GM12892 (cell line): Measurements from ENCODE around the gene DNM3.

Source experiments
- DNase-seq: peaks from one replicate; pipeline ENCODE4 v3.0.0; 2011; ENCODE audit not compliant: insufficient read length
- FAIRE-seq: peaks from 2 replicates; lab custom pipeline; 2011; peaks lifted over from hg19 to GRCh38; lab: Jason Lieb, UNC
- POLR2A ChIP-seq: IDR thresholded peaks from 2 replicates; pipeline ENCODE4 v1.6.1; 2011; ENCODE audit warnings: low read depth, low read length, control low read depth
- POLR2AphosphoS5 ChIP-seq: IDR thresholded peaks from 2 replicates; pipeline ENCODE4 v1.6.1; 2011; ENCODE audit warnings: low read depth, low read length, control low read depth
- TAF1 ChIP-seq: IDR thresholded peaks from 2 replicates; pipeline ENCODE4 v1.6.1; 2011; ENCODE audit warnings: low read depth, mild to moderate bottlenecking, control low read depth, low read length, borderline replicate concordance

DNM3 gene

DNA sequence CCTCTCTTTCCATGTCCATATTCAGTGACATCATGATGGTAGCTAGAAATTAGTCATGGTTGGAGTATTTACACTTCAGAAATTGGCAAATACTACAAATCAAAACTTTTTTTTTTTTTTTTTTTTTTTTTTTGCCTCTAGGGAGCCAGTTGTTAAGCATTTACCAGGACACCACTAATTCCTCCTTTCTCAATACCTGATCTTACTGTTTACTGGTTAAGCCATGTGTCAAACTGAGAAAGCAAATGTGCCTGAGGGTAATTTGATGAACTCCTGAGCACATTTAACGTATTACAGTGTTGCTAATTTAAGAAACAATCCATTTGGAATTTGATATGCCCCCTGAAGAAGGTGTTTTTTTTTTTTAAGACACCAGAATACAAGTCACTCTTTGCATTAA lies 94.4 kb downstream of the DNM3 start:
- no peak for TF ChIP-seq POLR2A
- DNase-seq (no peak), FAIRE-seq (no peak)

DNA sequence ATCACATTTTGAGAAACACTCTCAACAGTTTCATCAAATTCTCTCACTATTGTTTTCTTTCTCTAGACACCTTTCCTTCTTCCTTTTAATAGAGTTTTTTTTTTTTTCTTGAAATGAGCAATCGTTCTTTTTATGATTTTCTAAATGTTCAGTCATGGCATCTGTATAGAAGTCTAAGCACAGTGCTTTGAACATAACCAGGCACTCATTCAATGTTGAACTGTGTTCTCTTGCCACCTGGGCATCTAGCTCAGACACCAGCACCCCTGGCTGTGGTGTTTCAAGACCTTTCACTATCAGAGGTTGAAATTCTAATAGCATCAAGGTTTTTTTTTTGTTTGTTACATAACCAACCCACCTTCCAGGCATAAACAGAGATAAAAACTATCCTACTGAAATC lies 96.6 kb downstream of the DNM3 start:
- no peak for DNase-seq
- TF ChIP-seq TAF1 (no peak), POLR2A (no peak), POLR2AphosphoS5 (no peak)
- no peak for FAIRE-seq

DNA sequence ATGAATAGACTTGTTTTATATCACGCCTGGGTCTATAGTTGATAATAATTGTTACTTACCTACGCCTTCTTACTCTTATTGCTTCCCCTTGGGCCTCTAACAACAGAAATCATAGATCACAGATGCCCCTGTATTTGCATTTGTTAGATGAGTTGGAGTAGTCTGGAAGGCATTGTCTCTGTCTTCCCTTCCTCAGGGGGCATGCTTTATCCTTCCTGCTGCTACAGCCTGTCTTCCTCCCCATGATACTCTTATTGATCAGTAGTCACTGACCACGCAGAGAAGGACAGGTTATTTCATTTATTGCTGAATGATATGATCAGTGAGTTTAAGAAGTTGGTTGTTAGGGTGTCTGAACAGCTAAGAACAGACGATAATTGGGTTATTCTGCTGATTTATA lies 98.4 kb downstream of the DNM3 start:
- FAIRE-seq = no peak
- no peak for TF ChIP-seq POLR2A
- TF ChIP-seq TAF1 = no peak
- no peak for TF ChIP-seq POLR2AphosphoS5
- DNase-seq = no peak

DNA sequence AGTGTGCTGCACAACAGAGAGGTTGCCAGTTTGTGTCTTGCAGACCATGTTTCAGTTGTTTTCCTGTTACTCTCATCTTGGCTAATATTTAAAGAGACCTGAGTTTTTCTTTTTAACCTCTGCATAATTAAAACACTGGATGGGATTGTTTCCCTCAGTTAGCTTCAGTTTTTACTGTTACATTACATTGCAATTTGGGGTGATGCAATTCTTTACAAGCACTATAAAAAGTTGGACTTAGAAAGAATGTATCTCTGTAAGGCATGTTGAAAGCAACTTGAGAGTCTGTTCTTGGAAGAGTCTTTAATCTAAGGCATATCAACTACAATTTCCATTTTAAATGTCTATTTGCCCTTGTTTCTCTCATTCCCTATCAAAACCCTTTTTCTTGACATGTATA lies 99.1 kb downstream of the DNM3 start:
- no peak for TF ChIP-seq TAF1
- no peak for TF ChIP-seq POLR2AphosphoS5
- no peak for TF ChIP-seq POLR2A
- no peak for FAIRE-seq
- DNase-seq = no peak

DNA sequence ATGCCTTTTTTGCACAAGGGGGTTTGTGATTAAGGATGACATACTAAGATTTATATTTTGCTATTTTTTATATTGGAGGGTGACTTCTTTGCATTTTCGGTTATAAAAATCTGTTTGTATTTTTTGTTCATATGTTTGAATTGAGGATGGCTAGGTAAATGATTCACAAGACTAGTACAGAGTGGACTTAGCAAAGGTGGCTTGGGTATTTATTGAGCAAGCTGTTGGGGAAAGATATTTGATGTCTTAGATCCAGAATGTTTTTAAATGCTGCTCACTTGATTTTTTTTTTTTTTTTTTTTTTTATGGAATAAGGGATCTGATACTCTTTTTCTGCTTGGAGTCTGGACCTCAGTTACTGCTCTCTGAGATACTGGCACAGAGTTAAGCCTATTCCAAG lies 100.6 kb downstream of the DNM3 start:
- no peak for DNase-seq
- no peak for FAIRE-seq
- TF ChIP-seq POLR2A (no peak), TAF1 (no peak), POLR2AphosphoS5 (no peak)

DNA sequence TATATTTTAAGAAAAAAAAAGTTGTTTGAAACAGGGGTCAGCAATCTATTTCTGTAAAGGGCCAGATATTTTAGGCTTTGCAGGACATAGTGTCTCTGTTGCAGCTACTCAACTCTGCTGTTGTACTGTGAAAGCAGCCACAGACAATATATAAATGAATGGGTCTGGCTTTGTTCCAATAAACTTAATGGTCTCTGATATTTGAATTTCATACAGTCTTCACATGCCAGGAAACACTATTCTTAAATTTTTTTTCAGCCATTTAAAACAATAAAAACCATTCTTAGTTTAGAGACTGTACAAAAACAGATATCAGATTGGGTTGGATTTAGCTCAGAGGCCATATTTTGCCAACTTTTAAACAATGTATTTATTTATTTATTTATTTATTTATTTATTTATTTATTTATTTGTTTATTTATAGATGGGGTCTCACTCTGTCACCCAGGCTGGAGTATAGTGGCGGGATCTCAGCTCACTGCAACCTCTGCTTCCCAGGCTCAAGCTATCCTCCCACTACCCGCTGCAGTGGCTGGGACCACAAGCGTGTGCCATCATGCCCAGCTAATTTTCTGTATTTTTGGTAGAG lies 102.8 kb downstream of the DNM3 start:
- FAIRE-seq (no peak), DNase-seq (no peak)
- TF ChIP-seq TAF1 (no peak), POLR2A (no peak), POLR2AphosphoS5 (no peak)

DNA sequence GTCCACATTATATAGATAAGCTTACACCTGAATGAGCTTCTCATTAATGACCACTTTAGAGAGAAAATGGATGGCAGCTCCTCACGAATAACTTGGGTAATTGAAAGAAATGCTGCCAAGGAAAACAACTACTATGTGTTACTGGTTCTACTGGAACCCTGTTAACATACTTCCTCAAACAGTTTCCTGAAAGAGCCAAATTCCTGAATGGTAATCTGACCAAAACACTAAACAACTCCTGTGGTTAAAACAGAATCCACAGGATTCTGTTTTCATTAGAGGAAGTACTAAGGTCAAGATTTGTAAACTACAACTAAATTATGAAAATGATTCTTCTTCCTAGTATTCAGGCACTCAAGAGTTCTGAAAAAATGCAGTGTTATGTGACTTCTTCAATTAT lies 107.2 kb downstream of the DNM3 start:
- FAIRE-seq (no peak), DNase-seq (no peak)
- TF ChIP-seq TAF1 = no peak
- TF ChIP-seq POLR2AphosphoS5 = no peak
- TF ChIP-seq POLR2A = no peak

DNA sequence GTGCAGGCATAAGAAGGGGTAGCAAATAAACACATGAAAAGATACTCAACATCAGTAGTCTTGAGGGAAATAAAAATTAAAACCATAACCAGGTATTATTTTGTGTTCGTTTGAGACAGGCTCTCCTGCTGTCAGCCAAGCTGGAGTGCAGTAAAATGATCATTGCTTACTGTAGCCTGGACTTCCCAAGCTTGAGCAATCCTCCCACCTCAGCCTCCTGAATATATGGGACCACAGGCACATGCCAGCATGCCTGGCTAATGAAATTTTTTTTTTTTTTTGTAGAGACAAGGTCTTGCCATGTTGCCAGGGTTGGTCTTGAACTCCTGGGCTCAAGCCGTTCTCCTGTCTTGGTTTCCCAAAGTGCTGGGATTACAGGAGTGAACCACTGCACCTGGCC lies 108.0 kb downstream of the DNM3 start:
- TF ChIP-seq POLR2A = no peak
- TF ChIP-seq POLR2AphosphoS5 = no peak
- no peak for TF ChIP-seq TAF1
- FAIRE-seq (no peak), DNase-seq (no peak)

DNA sequence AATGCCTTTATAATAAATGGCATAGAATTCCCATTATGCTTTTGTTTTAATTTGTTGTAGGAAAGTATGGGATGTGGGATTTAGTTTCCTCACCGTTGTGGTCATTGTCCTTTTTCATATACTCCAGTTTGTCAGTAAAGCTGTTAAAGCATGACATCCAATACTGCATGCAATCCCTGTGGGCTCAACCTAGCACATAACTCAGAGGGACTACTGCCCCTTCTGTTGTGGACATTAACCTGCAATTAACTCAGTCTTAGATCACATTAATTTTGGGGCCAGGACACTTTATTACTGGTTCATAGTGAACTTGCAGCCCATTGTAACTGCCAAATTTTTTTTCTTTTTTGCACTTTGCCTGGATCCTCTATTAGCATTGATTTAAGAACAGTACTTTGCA lies 112.5 kb downstream of the DNM3 start:
- TF ChIP-seq POLR2A = no peak
- TF ChIP-seq TAF1 = no peak
- no peak for TF ChIP-seq POLR2AphosphoS5
- FAIRE-seq = no peak
- no peak for DNase-seq

DNA sequence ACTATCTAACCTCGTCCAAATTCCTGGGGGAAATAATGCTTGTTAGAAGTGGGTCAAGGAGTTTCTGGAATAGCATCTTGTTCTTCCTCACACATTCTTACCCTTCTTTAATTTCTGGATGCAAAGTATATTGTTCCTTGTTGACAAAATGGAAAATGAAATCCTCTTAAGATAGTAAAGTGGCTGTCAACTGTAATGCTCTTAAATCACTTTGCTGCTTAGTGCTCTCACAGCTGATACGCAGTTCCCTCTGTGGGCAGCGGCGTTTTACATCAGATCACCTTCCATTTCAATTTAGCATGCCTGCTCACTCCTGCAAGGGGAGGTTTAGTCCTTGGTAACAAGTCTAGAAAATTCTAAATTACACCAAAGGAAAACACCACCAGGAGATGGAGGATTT lies 113.1 kb downstream of the DNM3 start:
- FAIRE-seq (no peak), DNase-seq (no peak)
- TF ChIP-seq POLR2AphosphoS5 (no peak), TAF1 (no peak), POLR2A (no peak)

DNA sequence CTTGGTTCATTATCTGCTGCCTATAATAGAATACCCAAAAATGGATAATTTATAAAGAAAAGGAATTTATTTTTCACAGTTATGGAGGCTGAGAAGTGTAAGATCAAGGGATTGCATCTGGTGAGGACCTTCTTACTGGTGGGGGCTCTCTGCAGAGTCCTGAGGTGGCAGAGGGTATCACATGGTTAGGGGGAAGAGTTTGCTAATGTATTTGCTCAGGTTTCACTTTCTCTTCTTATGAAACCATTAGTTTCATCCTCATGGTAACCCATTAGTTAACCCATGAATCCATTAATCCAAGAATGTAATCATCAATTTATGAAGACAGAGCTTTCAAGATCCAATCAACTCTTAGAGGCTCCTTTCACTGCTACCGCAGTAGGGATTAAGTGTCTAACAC lies 120.6 kb downstream of the DNM3 start:
- TF ChIP-seq TAF1 = no peak
- TF ChIP-seq POLR2A = no peak
- TF ChIP-seq POLR2AphosphoS5 = no peak
- FAIRE-seq (no peak), DNase-seq (no peak)

DNA sequence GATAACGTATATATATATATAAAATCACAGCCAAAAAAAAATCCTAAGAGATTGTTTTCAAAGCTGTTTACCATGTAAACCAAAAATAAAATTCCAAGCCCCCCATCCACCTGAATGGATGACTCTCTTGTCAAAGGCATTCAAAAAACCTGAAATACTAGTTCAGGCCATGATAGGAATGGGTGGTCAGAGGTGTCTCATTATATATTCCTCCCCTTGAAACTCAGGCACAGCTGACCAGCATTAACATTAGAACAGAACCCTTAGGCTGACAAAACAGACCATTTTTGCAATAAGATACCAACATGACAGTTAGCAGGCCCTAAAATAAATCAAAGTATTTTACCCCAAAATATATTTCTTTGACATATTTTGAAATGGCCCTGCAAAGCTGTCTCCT lies 122.5 kb downstream of the DNM3 start:
- TF ChIP-seq POLR2A = no peak
- no peak for TF ChIP-seq POLR2AphosphoS5
- no peak for TF ChIP-seq TAF1
- DNase-seq (no peak), FAIRE-seq (no peak)

DNA sequence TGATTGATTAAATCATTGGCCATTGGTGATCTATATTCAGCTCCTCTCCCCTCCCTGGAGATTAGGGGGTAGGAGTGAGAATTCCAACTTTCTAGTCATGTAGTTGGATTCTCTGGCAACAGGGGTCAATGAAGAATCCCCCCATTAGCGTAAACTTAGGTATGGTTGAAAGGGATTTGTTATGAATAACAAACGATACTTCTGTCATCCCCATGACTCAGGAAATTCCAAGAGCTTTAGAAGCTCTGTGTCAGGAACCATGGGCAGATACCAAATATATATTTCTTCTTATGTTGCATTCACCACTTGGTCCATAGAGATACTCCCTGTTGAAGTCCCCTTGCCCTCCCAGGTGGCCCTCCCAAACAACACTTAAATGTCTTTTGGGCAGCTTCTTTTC lies 124.5 kb downstream of the DNM3 start:
- no peak for FAIRE-seq
- TF ChIP-seq POLR2A = no peak
- TF ChIP-seq POLR2AphosphoS5 = no peak
- no peak for TF ChIP-seq TAF1
- DNase-seq = no peak
